ENCODE data around the gene HOXA9. TPM values are rescaled to one million over a fixed set of nuclear protein-coding genes. Genes with fewer than 3 reads are reported as not detected.
A peak's percentile ranks its signal among the peaks of the same experiment; 100 is the strongest.

Gene HOXA9
- total RNA-seq, 2 experiments from 2014 or later, result not detected

GRCh38 chr7:27130540-27131389, 34.6 kb downstream of the HOXA9 start, which contains the start of gene HOXA4:
Gene HOXA4 (minus strand): TSS chr7:27130757. CDS start chr7:27130733, 24 bp downstream.
- H3K27ac ChIP-seq (ENCODE audit: low read depth, low read length, poor library complexity, severe bottlenecking), result peak within 1 kb of the TSS; percentile 14
- ChIA-PET CTCF (ENCODE audit: unreplicated experiment) (interaction anchor here (1.8 kb wide), 1 partner anchor 20 kb away, joined by 5 read pairs; no protein-coding TSS in a partner anchor), POLR2A (interaction anchor here (0.6 to 1.5 kb wide), 10 partner anchors 11 to 441 kb away, joined by 3 to 11 read pairs (median 3); no protein-coding TSS in a partner anchor)
- peak; percentile 73 for DNase-seq (ENCODE audit: low spot score)
- intact Hi-C loops (cut with micrococcal nuclease; ENCODE audit: unreplicated experiment), result no loop called here
- no peaks in the 10 kb centered on the region for H3K79me2 ChIP-seq (ENCODE audit: insufficient read depth, low read depth, low read length)
- H3K4me3 ChIP-seq (ENCODE audit: low read depth, low read length, poor library complexity, severe bottlenecking), result peak within 1 kb of the TSS; percentile 76
- peaks cover 4% of the 10 kb centered on the region for H3K4me1 ChIP-seq (ENCODE audit: insufficient read depth, low read length, poor library complexity, severe bottlenecking)
- peak within 1 kb of the TSS; percentile 74 for H3K4me2 ChIP-seq (ENCODE audit: low read length)
- H4K20me1 ChIP-seq (ENCODE audit: insufficient read depth, low read length), result no peaks in the 10 kb centered on the region; the same call in 1 of the 2 replicates
- H2AFZ ChIP-seq (ENCODE audit: low read length), result peak within 1 kb of the TSS; percentile 79
- H3K9me2 ChIP-seq (ENCODE audit: insufficient read depth, low read length), result no peaks in the 10 kb centered on the region
- TSS peak; percentile 94 for BruUV-seq (replicated peaks)
- H3K36me3 ChIP-seq (ENCODE audit: insufficient read depth, low read length), result no peaks in the 10 kb centered on the region
- TF ChIP-seq EZH2phosphoT487 (IDR thresholded peaks at IDR 0.05; ENCODE audit: borderline replicate concordance, low read depth, low read length), result no peak
- TF ChIP-seq CTCF (conservative IDR thresholded peaks at IDR 0.05; ENCODE audit: low read length), result no peak
- no peaks in the 10 kb centered on the region for H3K9me3 ChIP-seq (ENCODE audit: low read length)

GRCh38 chr7:27129729-27130539, 35.4 kb downstream of the HOXA9 start:
- H3K4me1 ChIP-seq (ENCODE audit: insufficient read depth, low read length, poor library complexity, severe bottlenecking), result peaks cover 4% of the 10 kb centered on the region
- H3K9me2 ChIP-seq (ENCODE audit: insufficient read depth, low read length), result no peaks in the 10 kb centered on the region
- no peak overlapping the region for H3K27ac ChIP-seq (ENCODE audit: low read depth, low read length, poor library complexity, severe bottlenecking)
- H3K79me2 ChIP-seq (ENCODE audit: insufficient read depth, low read depth, low read length), result no peaks in the 10 kb centered on the region
- DNase-seq (ENCODE audit: low spot score), result no peak
- H2AFZ ChIP-seq (ENCODE audit: low read length), result no peak overlapping the region
- TF ChIP-seq EZH2phosphoT487 (IDR thresholded peaks at IDR 0.05; ENCODE audit: borderline replicate concordance, low read depth, low read length), result no peak
- TF ChIP-seq CTCF (conservative IDR thresholded peaks at IDR 0.05; ENCODE audit: low read length), result no peak
- H3K9me3 ChIP-seq (ENCODE audit: low read length), result no peaks in the 10 kb centered on the region
- BruUV-seq (replicated peaks), result no TSS peak
- CTCF ChIA-PET (ENCODE audit: unreplicated experiment), result interaction anchor here (1.8 kb wide), 1 partner anchor 20 kb away, joined by 5 read pairs; no protein-coding TSS in a partner anchor
- POLR2A ChIA-PET, result interaction anchor here (0.7 to 1.5 kb wide), 4 partner anchors 10 to 266 kb away, joined by 3 to 5 read pairs (median 4); no protein-coding TSS in a partner anchor
- intact Hi-C loops (cut with micrococcal nuclease; ENCODE audit: unreplicated experiment), result no loop called here
- H3K4me2 ChIP-seq (ENCODE audit: low read length), result no peak overlapping the region
- H3K36me3 ChIP-seq (ENCODE audit: insufficient read depth, low read length), result no peaks in the 10 kb centered on the region
- no peak overlapping the region for H3K4me3 ChIP-seq (ENCODE audit: low read depth, low read length, poor library complexity, severe bottlenecking)
- no peaks in the 10 kb centered on the region; the same call in 1 of the 2 replicates for H4K20me1 ChIP-seq (ENCODE audit: insufficient read depth, low read length)

Data from OCI-LY7 (cell line).